Natural killer cell treated with Interleukin-12 subunit alpha and Interleukin-12 subunit beta and Interleukin-15 and Interleukin-18, amount 100 ng/mL, for 72 hours (primary cell): ENCODE results near the gene SLC12A7. TPM values are rescaled to one million over a fixed set of nuclear protein-coding genes. Genes with fewer than 3 reads are reported as not detected.

Experiments used
- ATAC-seq, 2 donors: fragments of 150-1000 bp; cut with Tn5 transposase in 1 of 2; sonication (Bioruptor Pico), chemical (Tn5 transposase) in 1 of 2; 2 replicates each; pipeline ENCODE4 v1.10.0; 2021
- DNase-seq: peaks from one replicate; pipeline ENCODE4 v3.0.0; 2022; ENCODE audit warnings: low spot score
- H3K27ac Mint-ChIP-seq, 2 donors: 1 replicate in 1 of 2; 2 replicates in 1 of 2; pipeline ENCODE4 v1.8.0; 2022; ENCODE audit warnings: mixed read lengths in 2 of 2, mild to moderate bottlenecking in 1 of 2, moderate library complexity in 1 of 2
- H3K27me3 Mint-ChIP-seq, 2 donors: 1 replicate in 1 of 2; 2 replicates in 1 of 2; pipeline ENCODE4 v1.8.0; 2022; ENCODE audit warnings: mixed read lengths in 2 of 2
- H3K36me3 Mint-ChIP-seq: one replicate; pipeline ENCODE4 v1.8.0; 2022; ENCODE audit warnings: mixed read lengths
- H3K4me1 Mint-ChIP-seq, 2 donors: 1 replicate in 1 of 2; 2 replicates in 1 of 2; pipeline ENCODE4 v1.8.0; 2022; ENCODE audit warnings: low read depth in 2 of 2, mixed read lengths in 2 of 2, mild to moderate bottlenecking in 1 of 2
- H3K4me3 Mint-ChIP-seq: one replicate; pipeline ENCODE4 v1.8.0; 2022; ENCODE audit warnings: mixed read lengths
- H3K9me3 Mint-ChIP-seq: 2 replicates; pipeline ENCODE4 v1.8.0; 2022; ENCODE audit warnings: mixed read lengths
- total RNA-seq, 2 donors: library from RNA; stranded (reverse); gene quantifications; one replicate each; pipeline ENCODE4 v1.2.3, GENCODE V29; 2022

Gene SLC12A7
- total RNA-seq, 2 donors from 2014 or later = 13.5 to 21.9 TPM

GRCh38 chr5:1008451-1009358, 103.2 kb downstream of the SLC12A7 start, which contains the start of gene NKD2:
TSS of gene NKD2 (plus strand) at chr5:1008802. CDS start at chr5:1009058, 256 bp downstream.
- ATAC-seq = no peak
- H3K36me3 Mint-ChIP-seq = no peaks in the 10 kb centered on the region
- no peaks in the 10 kb centered on the region for H3K9me3 Mint-ChIP-seq
- DNase-seq = peak; percentile 58
- H3K4me3 Mint-ChIP-seq = peak within 1 kb of the TSS; percentile 65
- H3K4me1 Mint-ChIP-seq = peaks cover 5 to 11% of the 10 kb centered on the region in 2 donors
- peaks cover 31 to 42% of the 10 kb centered on the region in 2 donors for H3K27me3 Mint-ChIP-seq
- H3K27ac Mint-ChIP-seq = no peak within 1 kb of the TSS

- no peak overlapping the region for H3K27ac Mint-ChIP-seq
- peak; percentile 45 for DNase-seq
- no peaks in the 10 kb centered on the region for H3K36me3 Mint-ChIP-seq
- H3K4me1 Mint-ChIP-seq = peaks cover 5 to 11% of the 10 kb centered on the region in 2 donors
- H3K4me3 Mint-ChIP-seq = peak overlapping the region; percentile 65
- peaks cover 33 to 42% of the 10 kb centered on the region in 2 donors for H3K27me3 Mint-ChIP-seq
- no peak for ATAC-seq
- H3K9me3 Mint-ChIP-seq = no peaks in the 10 kb centered on the region
These were observed 104.0 kb downstream of the SLC12A7 start for GRCh38 chr5:1007681-1008450.

GRCh38 chr5:1007221-1007680, 104.6 kb downstream of the SLC12A7 start:
- peak overlapping the region; percentile 65 for H3K4me3 Mint-ChIP-seq

GRCh38 chr5:1006656-1007071, 105.2 kb downstream of the SLC12A7 start:
- peaks cover 36 to 40% of the 10 kb centered on the region in 2 donors for H3K27me3 Mint-ChIP-seq
- H3K4me1 Mint-ChIP-seq = peaks cover 5 to 11% of the 10 kb centered on the region in 2 donors
- H3K4me3 Mint-ChIP-seq = no peak overlapping the region
- no peaks in the 10 kb centered on the region for H3K9me3 Mint-ChIP-seq
- no peaks in the 10 kb centered on the region for H3K36me3 Mint-ChIP-seq
- H3K27ac Mint-ChIP-seq = no peak overlapping the region
- DNase-seq (no peak), ATAC-seq (no peak)

More at GRCh38 chr5:1007221-1007680, 104.6 kb downstream of the SLC12A7 start:
- H3K4me1 Mint-ChIP-seq = peaks cover 5 to 11% of the 10 kb centered on the region in 2 donors
- H3K27ac Mint-ChIP-seq = no peak overlapping the region
- ATAC-seq = no peak
- H3K27me3 Mint-ChIP-seq = peaks cover 34 to 42% of the 10 kb centered on the region in 2 donors
- no peak for DNase-seq
- no peaks in the 10 kb centered on the region for H3K9me3 Mint-ChIP-seq
- no peaks in the 10 kb centered on the region for H3K36me3 Mint-ChIP-seq

GRCh38 chr5:1005904-1006655, 105.8 kb downstream of the SLC12A7 start:
- ATAC-seq (no peak), DNase-seq (no peak)
- Mint-ChIP-seq H3K4me1 (peaks cover 5 to 9% of the 10 kb centered on the region in 2 donors), H3K27ac (no peak overlapping the region), H3K9me3 (no peaks in the 10 kb centered on the region), H3K27me3 (peaks cover 30 to 34% of the 10 kb centered on the region in 2 donors), H3K36me3 (no peaks in the 10 kb centered on the region), H3K4me3 (peak overlapping the region; percentile 47)

GRCh38 chr5:1005249-1005851, 106.5 kb downstream of the SLC12A7 start:
- Mint-ChIP-seq H3K4me3 (no peak overlapping the region), H3K27ac (no peak overlapping the region), H3K9me3 (no peaks in the 10 kb centered on the region), H3K4me1 (peaks cover 5 to 9% of the 10 kb centered on the region in 2 donors), H3K27me3 (peaks cover 28 to 29% of the 10 kb centered on the region in 2 donors), H3K36me3 (no peaks in the 10 kb centered on the region)
- DNase-seq (no peak), ATAC-seq (no peak)

GRCh38 chr5:1004461-1005248, 107.2 kb downstream of the SLC12A7 start:
- H3K4me3 Mint-ChIP-seq = peak overlapping the region; percentile 52
- H3K27ac Mint-ChIP-seq = no peak overlapping the region
- DNase-seq (no peak), ATAC-seq (peak; percentile 62 to 72)
- H3K36me3 Mint-ChIP-seq = no peaks in the 10 kb centered on the region
- peaks cover 5 to 9% of the 10 kb centered on the region in 2 donors for H3K4me1 Mint-ChIP-seq
- peaks cover 24 to 25% of the 10 kb centered on the region in 2 donors for H3K27me3 Mint-ChIP-seq
- H3K9me3 Mint-ChIP-seq = no peaks in the 10 kb centered on the region

GRCh38 chr5:1003296-1003937, 108.4 kb downstream of the SLC12A7 start:
- no peaks in the 10 kb centered on the region for H3K9me3 Mint-ChIP-seq
- DNase-seq (no peak), ATAC-seq (no peak)
- H3K27me3 Mint-ChIP-seq = peaks cover 24 to 25% of the 10 kb centered on the region in 2 donors
- H3K4me1 Mint-ChIP-seq = peaks cover 5 to 9% of the 10 kb centered on the region in 2 donors
- no peak overlapping the region for H3K27ac Mint-ChIP-seq
- no peak overlapping the region for H3K4me3 Mint-ChIP-seq
- no peaks in the 10 kb centered on the region for H3K36me3 Mint-ChIP-seq

- Mint-ChIP-seq H3K27ac (no peak overlapping the region), H3K36me3 (no peaks in the 10 kb centered on the region), H3K27me3 (peaks cover 21% of the 10 kb centered on the region in 2 donors), H3K4me3 (no peak overlapping the region), H3K9me3 (no peaks in the 10 kb centered on the region), H3K4me1 (peaks cover 3 to 7% of the 10 kb centered on the region in 2 donors)
- DNase-seq (no peak), ATAC-seq (no peak)
These were observed 109.0 kb downstream of the SLC12A7 start for GRCh38 chr5:1002836-1003235.

GRCh38 chr5:1002271-1002546, 109.7 kb downstream of the SLC12A7 start:
- peaks cover 17% of the 10 kb centered on the region in 2 donors for H3K27me3 Mint-ChIP-seq
- no peak for DNase-seq
- no peaks in the 10 kb centered on the region for H3K36me3 Mint-ChIP-seq

GRCh38 chr5:1001406-1002270, 110.2 kb downstream of the SLC12A7 start:
- no peak for DNase-seq

More at GRCh38 chr5:1002271-1002546, 109.7 kb downstream of the SLC12A7 start:
- no peak overlapping the region for H3K4me3 Mint-ChIP-seq
- no peak overlapping the region for H3K27ac Mint-ChIP-seq
- no peak for ATAC-seq
- peaks cover 2 to 7% of the 10 kb centered on the region in 2 donors for H3K4me1 Mint-ChIP-seq
- H3K9me3 Mint-ChIP-seq = no peaks in the 10 kb centered on the region

More at GRCh38 chr5:1001406-1002270, 110.2 kb downstream of the SLC12A7 start:
- Mint-ChIP-seq H3K36me3 (no peaks in the 10 kb centered on the region), H3K27ac (no peak overlapping the region), H3K9me3 (no peaks in the 10 kb centered on the region), H3K27me3 (peaks cover 11 to 14% of the 10 kb centered on the region in 2 donors), H3K4me1 (peaks cover 7 to 12% of the 10 kb centered on the region in 2 donors), H3K4me3 (no peak overlapping the region)
- no peak for ATAC-seq
